Liver (tissue), 3 donors: Measurements from ENCODE around the gene FOXR1.

Experiments used
- CTCF ChIP-seq: fragments of 150-350 bp; IDR thresholded peaks from 2 replicates; pipeline ENCODE4 v1.5.1; 2017; ENCODE audit warnings: improper control_type of control experiment, low read depth, low read length; ENCODE audit not compliant: missing input control
- EGR1 ChIP-seq, 2 donors: IDR thresholded peaks; 2 replicates each; pipeline ENCODE4 v1.6.1; 2016 to 2018; ENCODE audit warnings: antibody characterized with exemption in 2 of 2, low read depth in 2 of 2
- FOXA1 ChIP-seq: IDR thresholded peaks from 2 replicates; pipeline ENCODE4 v1.6.1; 2016; ENCODE audit warnings: antibody characterized with exemption
- GABPA ChIP-seq, 2 donors: IDR thresholded peaks in 1 of 2; conservative IDR thresholded peaks in 1 of 2; 2 replicates each; pipeline ENCODE4 v1.6.1; 2016; ENCODE audit warnings: antibody characterized with exemption in 2 of 2, mild to moderate bottlenecking in 1 of 2, moderate library complexity in 1 of 2
- JUND ChIP-seq, 2 donors: IDR thresholded peaks; 2 replicates each; pipeline ENCODE4 v1.6.1; 2016; ENCODE audit warnings: antibody characterized with exemption in 2 of 2
- MAX ChIP-seq: IDR thresholded peaks from 2 replicates; pipeline ENCODE4 v1.6.1; 2016; ENCODE audit warnings: antibody characterized with exemption
- NR2F2 ChIP-seq: IDR thresholded peaks from 2 replicates; pipeline ENCODE4 v1.6.1; 2016; ENCODE audit warnings: antibody characterized with exemption
- RAD21 ChIP-seq, 2 donors: IDR thresholded peaks; 2 replicates each; pipeline ENCODE4 v1.6.1; 2016; ENCODE audit warnings: antibody characterized with exemption in 2 of 2, mild to moderate bottlenecking in 2 of 2
- SP1 ChIP-seq: IDR thresholded peaks from 2 replicates; pipeline ENCODE4 v1.6.1; 2018; ENCODE audit warnings: antibody characterized with exemption, mild to moderate bottlenecking
- TAF1 ChIP-seq: conservative IDR thresholded peaks from 2 replicates; pipeline ENCODE4 v1.6.1; 2016; ENCODE audit warnings: antibody characterized with exemption, mild to moderate bottlenecking
- YY1 ChIP-seq: IDR thresholded peaks from 2 replicates; pipeline ENCODE4 v1.6.1; 2016; ENCODE audit warnings: antibody characterized with exemption, mild to moderate bottlenecking
- TF ChIP-seq, protein P1 (sequence below): IDR thresholded peaks from 2 replicates; pipeline ENCODE4 v1.6.1; 2016; ENCODE audit warnings: antibody characterized with exemption, mild to moderate bottlenecking
- TF ChIP-seq, protein P2 (sequence below): IDR thresholded peaks from 2 replicates; pipeline ENCODE4 v1.6.1; 2016; ENCODE audit warnings: antibody characterized with exemption
- donor health status: healthy.
- donor health status: healthy.

DNA sequence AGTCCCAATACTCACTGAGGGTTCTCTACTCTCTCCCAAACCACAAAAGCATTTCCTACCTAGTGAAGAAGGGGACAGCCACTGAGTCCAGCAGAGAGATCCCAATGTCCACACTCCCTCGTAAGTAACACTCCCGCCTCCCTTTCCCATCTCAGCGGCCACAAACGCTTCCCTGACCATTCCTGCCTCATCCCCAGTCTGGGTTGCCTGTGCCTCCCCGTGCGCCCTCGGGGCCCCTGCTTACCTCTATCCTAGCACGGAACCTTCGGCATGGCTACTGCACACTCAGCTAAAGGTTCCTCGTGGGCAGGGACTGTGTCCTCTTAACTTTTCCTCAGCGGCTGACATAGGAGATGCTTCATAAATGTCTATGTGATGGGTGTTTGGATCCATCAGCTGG lies 14.0 kb upstream of the FOXR1 start:
- TF ChIP-seq CTCF (no peak), RAD21 (IDR thresholded peaks at IDR 0.05) (no peak), MAX (no peak), FOXA1 (no peak), GABPA (IDR thresholded peaks at IDR 0.05 in 1 of 2, conservative IDR thresholded peaks at IDR 0.05 in 1 of 2) (no peak), JUND (IDR thresholded peaks at IDR 0.05) (no peak), EGR1 (IDR thresholded peaks at IDR 0.05; ENCODE audit: low read depth in 2 of 2) (no peak), YY1 (no peak), TAF1 (no peak), SP1 (no peak), NR2F2 (no peak)
- TF ChIP-seq, protein P1, sequence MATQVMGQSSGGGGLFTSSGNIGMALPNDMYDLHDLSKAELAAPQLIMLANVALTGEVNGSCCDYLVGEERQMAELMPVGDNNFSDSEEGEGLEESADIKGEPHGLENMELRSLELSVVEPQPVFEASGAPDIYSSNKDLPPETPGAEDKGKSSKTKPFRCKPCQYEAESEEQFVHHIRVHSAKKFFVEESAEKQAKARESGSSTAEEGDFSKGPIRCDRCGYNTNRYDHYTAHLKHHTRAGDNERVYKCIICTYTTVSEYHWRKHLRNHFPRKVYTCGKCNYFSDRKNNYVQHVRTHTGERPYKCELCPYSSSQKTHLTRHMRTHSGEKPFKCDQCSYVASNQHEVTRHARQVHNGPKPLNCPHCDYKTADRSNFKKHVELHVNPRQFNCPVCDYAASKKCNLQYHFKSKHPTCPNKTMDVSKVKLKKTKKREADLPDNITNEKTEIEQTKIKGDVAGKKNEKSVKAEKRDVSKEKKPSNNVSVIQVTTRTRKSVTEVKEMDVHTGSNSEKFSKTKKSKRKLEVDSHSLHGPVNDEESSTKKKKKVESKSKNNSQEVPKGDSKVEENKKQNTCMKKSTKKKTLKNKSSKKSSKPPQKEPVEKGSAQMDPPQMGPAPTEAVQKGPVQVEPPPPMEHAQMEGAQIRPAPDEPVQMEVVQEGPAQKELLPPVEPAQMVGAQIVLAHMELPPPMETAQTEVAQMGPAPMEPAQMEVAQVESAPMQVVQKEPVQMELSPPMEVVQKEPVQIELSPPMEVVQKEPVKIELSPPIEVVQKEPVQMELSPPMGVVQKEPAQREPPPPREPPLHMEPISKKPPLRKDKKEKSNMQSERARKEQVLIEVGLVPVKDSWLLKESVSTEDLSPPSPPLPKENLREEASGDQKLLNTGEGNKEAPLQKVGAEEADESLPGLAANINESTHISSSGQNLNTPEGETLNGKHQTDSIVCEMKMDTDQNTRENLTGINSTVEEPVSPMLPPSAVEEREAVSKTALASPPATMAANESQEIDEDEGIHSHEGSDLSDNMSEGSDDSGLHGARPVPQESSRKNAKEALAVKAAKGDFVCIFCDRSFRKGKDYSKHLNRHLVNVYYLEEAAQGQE = no peak
- TF ChIP-seq, protein P2, sequence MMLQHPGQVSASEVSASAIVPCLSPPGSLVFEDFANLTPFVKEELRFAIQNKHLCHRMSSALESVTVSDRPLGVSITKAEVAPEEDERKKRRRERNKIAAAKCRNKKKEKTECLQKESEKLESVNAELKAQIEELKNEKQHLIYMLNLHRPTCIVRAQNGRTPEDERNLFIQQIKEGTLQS = no peak
